Naive thymus-derived CD4-positive, alpha-beta T cell (primary cell): ENCODE results near the gene KCNH5. TPM values are rescaled to one million over a fixed set of nuclear protein-coding genes. Genes with fewer than 3 reads are reported as not detected.

Experiments used
- ATAC-seq: fragments of 150-1000 bp; cut with Tn5 transposase; 2 replicates; pipeline ENCODE4 v1.10.0; 2021; ENCODE audit warnings: mild to moderate bottlenecking, moderate library complexity
- CTCF ChIA-PET: fragments of 350-600 bp; sonication (Branson Sonifier 250); formaldehyde crosslinking; loops from one replicate; lab custom pipeline; 2021; ENCODE audit warnings: antibody characterized with exemption; lab: Charles Lee
- POLR2A ChIA-PET: fragments of 350-600 bp; sonication (Branson Sonifier 250); formaldehyde crosslinking; loops from one replicate; lab custom pipeline; 2021; ENCODE audit warnings: antibody characterized with exemption, inconsistent platforms; lab: Charles Lee
- DNase-seq, 9 donors: peaks; one replicate each; pipeline versions ENCODE4 v3.0.0 to v3.0.0-alpha.2; 2020 to 2022; ENCODE audit warnings: mixed read lengths in 1 of 9
- H3K27ac ChIP-seq: one replicate; pipeline ENCODE4 v1.7.0; 2013; ENCODE audit warnings: mild to moderate bottlenecking, low read depth, low read length, moderate library complexity
- H3K27me3 ChIP-seq, 2 donors: one replicate each; pipeline ENCODE4 v1.7.0; 2013; ENCODE audit warnings: low read length in 2 of 2, mild to moderate bottlenecking in 2 of 2, moderate library complexity in 2 of 2; ENCODE audit not compliant: control insufficient read depth in 2 of 2, insufficient read depth in 2 of 2
- H3K36me3 ChIP-seq, 3 experiments: 1 replicate in 2 of 3; 2 replicates in 1 of 3; pipeline ENCODE4 v1.7.0; 2013; ENCODE audit warnings: low read length in 3 of 3, mild to moderate bottlenecking in 3 of 3, moderate library complexity in 1 of 3; ENCODE audit not compliant: insufficient read depth in 3 of 3, control insufficient read depth in 2 of 3
- H3K4me1 ChIP-seq, 2 donors: one replicate each; pipeline ENCODE4 v1.7.0; 2013; ENCODE audit warnings: low read length in 2 of 2, mild to moderate bottlenecking in 2 of 2, moderate library complexity in 1 of 2; ENCODE audit not compliant: control insufficient read depth in 2 of 2, insufficient read depth in 2 of 2
- H3K4me3 ChIP-seq: 2 replicates; pipeline ENCODE4 v1.7.0; 2013; ENCODE audit warnings: mild to moderate bottlenecking, low read length
- H3K9me3 ChIP-seq, 3 experiments: 1 replicate in 2 of 3; 2 replicates in 1 of 3; pipeline ENCODE4 v1.7.0; 2013; ENCODE audit warnings: low read length in 3 of 3; ENCODE audit not compliant: control insufficient read depth in 2 of 3
- H3K27ac Mint-ChIP-seq, 9 donors: one replicate each; pipeline ENCODE4 v1.8.0; 2020 to 2022; ENCODE audit warnings: mixed read lengths in 9 of 9, mild to moderate bottlenecking in 8 of 9, moderate library complexity in 5 of 9, inconsistent platforms in 2 of 9
- H3K27me3 Mint-ChIP-seq, 5 donors: one replicate each; pipeline ENCODE4 v1.8.0; 2021 to 2022; ENCODE audit warnings: mixed read lengths in 5 of 5, mild to moderate bottlenecking in 1 of 5
- H3K36me3 Mint-ChIP-seq, 5 donors: one replicate each; pipeline ENCODE4 v1.8.0; 2020 to 2022; ENCODE audit warnings: mixed read lengths in 5 of 5, mild to moderate bottlenecking in 3 of 5, inconsistent platforms in 1 of 5
- H3K4me1 Mint-ChIP-seq, 7 donors: one replicate each; pipeline ENCODE4 v1.8.0; 2020 to 2022; ENCODE audit warnings: mixed read lengths in 7 of 7, mild to moderate bottlenecking in 3 of 7, inconsistent platforms in 1 of 7
- H3K4me3 Mint-ChIP-seq, 10 donors: one replicate each; pipeline ENCODE4 v1.8.0; 2020 to 2022; ENCODE audit warnings: mild to moderate bottlenecking in 10 of 10, mixed read lengths in 10 of 10, moderate library complexity in 6 of 10, inconsistent platforms in 2 of 10
- H3K9me3 Mint-ChIP-seq, 11 donors: one replicate each; pipeline ENCODE4 v1.8.0; 2020 to 2022; ENCODE audit warnings: mixed read lengths in 11 of 11, mild to moderate bottlenecking in 4 of 11, inconsistent platforms in 1 of 11, moderate library complexity in 1 of 11
- intact Hi-C, 2 donors: fragments of 100-400 bp; cut with micrococcal nuclease; formaldehyde crosslinking; loops; one replicate each; pipeline ENCODE4 v1.15.1; 2023
- polyA plus RNA-seq, 2 donors: library from polyadenylated mRNA; unstranded; fragments of 300-500 nt; fragmentation: Illumina TruSeq; gene quantifications; one replicate each; pipeline ENCODE4 v1.2.3, GENCODE V29; 2021
- total RNA-seq, 6 experiments: library from RNA in 5 of 6; stranded (reverse) in 5 of 6; gene quantifications; 1 replicate in 5 of 6; 2 replicates in 1 of 6; pipeline ENCODE4 v1.2.3 and lab custom pipeline; 2021 to 2026

KCNH5 gene
- total and polyA plus RNA-seq, 7 experiments from 2014 or later: not detected

DNA sequence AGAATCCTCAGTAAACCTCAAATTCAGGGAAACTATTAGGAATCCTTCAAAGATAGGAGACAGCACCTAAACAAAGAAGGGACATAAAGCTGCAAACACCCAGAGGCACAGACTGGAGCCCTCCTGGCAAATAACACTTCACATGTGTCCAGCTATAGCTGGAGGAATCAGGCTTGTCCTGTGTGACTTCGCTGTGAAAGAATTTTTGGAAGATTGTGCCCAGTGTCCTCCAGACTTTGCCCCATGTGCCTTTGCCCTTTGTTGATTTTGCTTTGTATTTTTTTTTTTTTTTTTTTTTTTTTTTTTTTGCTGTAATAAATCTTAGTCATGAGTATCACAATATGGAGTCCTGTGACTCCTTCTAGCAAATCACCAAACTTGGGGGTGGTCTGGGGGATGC lies 136.8 kb downstream of the KCNH5 start:
- no peaks in the 10 kb centered on the region for H3K4me1 Mint-ChIP-seq
- H3K4me1 ChIP-seq: no peaks in the 10 kb centered on the region
- H3K9me3 ChIP-seq: no peaks in the 10 kb centered on the region
- no peak overlapping the region for H3K4me3 Mint-ChIP-seq
- intact Hi-C loops: no loop called here
- ChIA-PET POLR2A (no interaction called here), CTCF (no interaction called here)
- no peaks in the 10 kb centered on the region for H3K36me3 Mint-ChIP-seq
- H3K27me3 ChIP-seq: no peaks in the 10 kb centered on the region
- no peak overlapping the region for H3K4me3 ChIP-seq
- DNase-seq (no peak), ATAC-seq (no peak)
- H3K36me3 ChIP-seq: no peaks in the 10 kb centered on the region
- H3K9me3 Mint-ChIP-seq: peaks cover 0 to 10% (median 3%) of the 10 kb centered on the region in 11 donors
- H3K27ac Mint-ChIP-seq: no peak overlapping the region
- peaks cover 0 to 4% (median 0%) of the 10 kb centered on the region in 5 donors for H3K27me3 Mint-ChIP-seq
- H3K27ac ChIP-seq: no peak overlapping the region

DNA sequence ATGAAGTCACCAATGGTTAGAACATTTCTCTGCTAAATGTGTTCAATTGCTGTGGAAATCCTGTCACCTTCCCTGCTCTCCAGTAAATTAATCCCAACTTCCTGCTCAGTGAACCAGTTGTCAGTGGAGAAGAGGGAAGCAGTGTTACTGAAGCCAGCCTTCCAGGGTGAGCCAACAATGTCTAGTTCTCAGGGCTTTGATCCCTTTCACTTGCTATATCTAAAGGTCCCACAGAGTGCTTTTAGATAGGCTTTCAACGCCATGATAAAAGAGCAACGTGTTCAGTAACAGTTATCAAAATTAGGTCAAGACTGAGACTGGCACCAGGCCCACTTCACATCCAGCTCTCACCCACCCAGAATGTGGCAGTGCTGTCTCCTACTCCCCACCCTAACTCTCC lies 139.7 kb downstream of the KCNH5 start:
- H3K27me3 ChIP-seq: no peaks in the 10 kb centered on the region
- no peaks in the 10 kb centered on the region for H3K36me3 ChIP-seq
- POLR2A ChIA-PET: no interaction called here
- peaks cover 0 to 4% (median 0%) of the 10 kb centered on the region in 5 donors for H3K27me3 Mint-ChIP-seq
- peaks cover 0 to 11% (median 5%) of the 10 kb centered on the region in 11 donors for H3K9me3 Mint-ChIP-seq
- H3K27ac Mint-ChIP-seq: no peak overlapping the region
- H3K4me3 Mint-ChIP-seq: no peak overlapping the region
- no peaks in the 10 kb centered on the region for H3K4me1 ChIP-seq
- CTCF ChIA-PET: no interaction called here
- intact Hi-C loops: no loop called here
- no peak overlapping the region for H3K4me3 ChIP-seq
- H3K36me3 Mint-ChIP-seq: no peaks in the 10 kb centered on the region
- no peak for DNase-seq
- no peaks in the 10 kb centered on the region for H3K9me3 ChIP-seq
- ATAC-seq: no peak
- no peaks in the 10 kb centered on the region for H3K4me1 Mint-ChIP-seq
- H3K27ac ChIP-seq: no peak overlapping the region

DNA sequence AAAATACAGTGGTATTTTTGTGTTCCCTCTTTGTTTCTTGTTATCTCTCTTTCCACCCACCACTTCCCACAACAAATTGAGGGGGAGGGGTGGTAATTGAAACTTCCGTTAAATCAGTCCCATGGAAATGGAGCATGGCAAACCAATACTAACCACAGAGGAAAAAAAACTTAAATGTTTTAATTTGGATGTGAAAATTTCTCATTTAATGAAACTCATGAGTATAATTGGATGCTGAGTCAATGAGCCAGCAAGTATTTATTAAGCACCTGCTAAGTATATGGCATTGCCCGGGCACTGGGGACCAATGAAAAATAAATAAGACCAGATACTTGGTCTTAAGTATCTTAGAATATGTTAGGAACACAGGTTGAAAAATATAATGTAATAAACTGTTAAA lies 147.5 kb downstream of the KCNH5 start:
- ChIA-PET POLR2A (no interaction called here), CTCF (no interaction called here)
- DNase-seq (no peak), ATAC-seq (no peak)
- intact Hi-C loops: no loop called here
- Mint-ChIP-seq H3K4me1 (no peaks in the 10 kb centered on the region), H3K27me3 (no peaks in the 10 kb centered on the region), H3K4me3 (no peak overlapping the region), H3K9me3 (peaks cover 0 to 5% (median 0%) of the 10 kb centered on the region in 11 donors), H3K36me3 (no peaks in the 10 kb centered on the region), H3K27ac (no peak overlapping the region)
- no peaks in the 10 kb centered on the region for H3K27me3 ChIP-seq
- no peaks in the 10 kb centered on the region for H3K4me1 ChIP-seq
- no peak overlapping the region for H3K27ac ChIP-seq
- no peaks in the 10 kb centered on the region for H3K36me3 ChIP-seq
- no peak overlapping the region for H3K4me3 ChIP-seq
- H3K9me3 ChIP-seq: no peaks in the 10 kb centered on the region

DNA sequence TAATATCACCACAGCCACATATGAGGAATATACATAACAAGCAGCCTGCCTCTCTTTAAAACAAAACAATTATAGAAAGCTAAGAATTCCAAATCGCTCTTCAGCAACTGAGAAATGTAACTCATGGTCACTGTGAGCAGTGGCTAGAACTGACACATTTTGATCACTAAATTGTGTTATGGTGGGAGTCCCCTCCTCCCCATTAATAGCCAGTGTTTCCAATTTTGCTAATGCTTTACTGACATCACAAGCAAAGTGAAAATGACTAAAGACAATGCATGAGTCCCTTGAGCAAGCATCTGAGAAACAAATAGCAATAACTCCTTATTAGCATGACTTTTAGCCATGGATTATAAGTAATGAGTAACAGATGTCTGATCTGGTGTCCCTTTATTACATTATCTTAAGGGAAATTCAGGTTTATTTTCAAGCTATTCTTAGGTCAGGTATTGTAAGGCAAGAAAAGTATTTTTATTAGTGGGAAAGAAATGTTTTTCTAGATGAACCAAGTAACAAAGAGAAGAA lies 148.3 kb downstream of the KCNH5 start:
- Mint-ChIP-seq H3K36me3 (no peaks in the 10 kb centered on the region), H3K4me1 (no peaks in the 10 kb centered on the region), H3K27me3 (no peaks in the 10 kb centered on the region), H3K27ac (no peak overlapping the region), H3K4me3 (no peak overlapping the region), H3K9me3 (peaks cover 0 to 3% (median 0%) of the 10 kb centered on the region in 11 donors)
- Histone ChIP-seq H3K9me3 (no peaks in the 10 kb centered on the region), H3K27me3 (no peaks in the 10 kb centered on the region), H3K27ac (no peak overlapping the region), H3K36me3 (no peaks in the 10 kb centered on the region), H3K4me3 (no peak overlapping the region), H3K4me1 (no peaks in the 10 kb centered on the region)
- ChIA-PET CTCF (no interaction called here), POLR2A (no interaction called here)
- intact Hi-C loops: no loop called here
- ATAC-seq: no peak
- no peak for DNase-seq

DNA sequence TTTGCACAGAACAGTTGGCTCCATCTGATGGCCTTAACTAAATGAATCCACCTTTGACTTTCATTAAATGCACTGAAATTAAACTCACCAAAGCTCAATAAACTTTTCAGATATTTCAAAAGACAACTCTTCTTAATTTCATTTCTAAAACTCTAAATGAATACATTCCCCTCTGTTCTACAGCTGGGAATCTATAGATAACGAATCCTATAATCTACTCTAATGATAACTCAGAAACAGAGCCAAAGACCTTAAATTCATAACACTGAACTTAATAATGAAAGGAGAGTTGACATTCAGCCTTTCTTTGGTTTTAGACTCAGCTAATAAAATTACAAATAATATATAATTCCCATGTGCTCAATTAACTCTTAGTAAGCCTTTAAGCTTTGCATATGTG lies 150.5 kb downstream of the KCNH5 start:
- POLR2A ChIA-PET: no interaction called here
- Histone ChIP-seq H3K4me3 (no peak overlapping the region), H3K9me3 (no peaks in the 10 kb centered on the region), H3K27ac (no peak overlapping the region), H3K27me3 (no peaks in the 10 kb centered on the region), H3K36me3 (no peaks in the 10 kb centered on the region), H3K4me1 (no peaks in the 10 kb centered on the region)
- no peak overlapping the region for H3K27ac Mint-ChIP-seq
- intact Hi-C loops: no loop called here
- no peak overlapping the region for H3K4me3 Mint-ChIP-seq
- no peak for ATAC-seq
- peaks cover 0 to 6% (median 0%) of the 10 kb centered on the region in 11 donors for H3K9me3 Mint-ChIP-seq
- DNase-seq: no peak
- no peaks in the 10 kb centered on the region for H3K36me3 Mint-ChIP-seq
- H3K4me1 Mint-ChIP-seq: no peaks in the 10 kb centered on the region
- CTCF ChIA-PET: no interaction called here
- H3K27me3 Mint-ChIP-seq: no peaks in the 10 kb centered on the region

DNA sequence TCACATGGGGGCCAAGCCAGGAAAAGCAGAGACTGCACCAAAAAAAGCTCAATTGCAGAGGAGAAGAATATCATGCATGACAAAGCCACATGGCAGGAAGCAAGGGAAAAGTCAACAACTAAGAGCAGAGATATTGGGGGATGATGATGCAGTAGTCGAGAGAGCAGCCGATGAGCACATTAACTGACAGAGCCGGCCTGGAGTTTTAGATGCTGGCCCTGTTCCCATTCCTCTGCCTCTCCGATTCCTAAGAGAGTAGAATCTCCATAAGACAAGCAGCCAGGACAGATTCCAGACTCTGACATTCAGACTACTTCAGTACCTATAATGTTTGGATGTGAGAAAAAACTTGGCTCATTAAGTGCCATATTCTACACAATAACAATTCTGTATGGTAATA lies 155.9 kb downstream of the KCNH5 start:
- peaks cover 0 to 10% (median 0%) of the 10 kb centered on the region in 11 donors for H3K9me3 Mint-ChIP-seq
- intact Hi-C loops: no loop called here
- H3K36me3 Mint-ChIP-seq: no peaks in the 10 kb centered on the region
- no peaks in the 10 kb centered on the region for H3K27me3 Mint-ChIP-seq
- no peak for ATAC-seq
- no peaks in the 10 kb centered on the region for H3K27me3 ChIP-seq
- H3K9me3 ChIP-seq: no peaks in the 10 kb centered on the region
- POLR2A ChIA-PET: no interaction called here
- no peak overlapping the region for H3K27ac Mint-ChIP-seq
- no peak for DNase-seq
- H3K36me3 ChIP-seq: no peaks in the 10 kb centered on the region
- H3K27ac ChIP-seq: no peak overlapping the region
- H3K4me3 ChIP-seq: no peak overlapping the region
- H3K4me1 Mint-ChIP-seq: no peaks in the 10 kb centered on the region
- H3K4me3 Mint-ChIP-seq: no peak overlapping the region
- H3K4me1 ChIP-seq: no peaks in the 10 kb centered on the region
- CTCF ChIA-PET: no interaction called here

DNA sequence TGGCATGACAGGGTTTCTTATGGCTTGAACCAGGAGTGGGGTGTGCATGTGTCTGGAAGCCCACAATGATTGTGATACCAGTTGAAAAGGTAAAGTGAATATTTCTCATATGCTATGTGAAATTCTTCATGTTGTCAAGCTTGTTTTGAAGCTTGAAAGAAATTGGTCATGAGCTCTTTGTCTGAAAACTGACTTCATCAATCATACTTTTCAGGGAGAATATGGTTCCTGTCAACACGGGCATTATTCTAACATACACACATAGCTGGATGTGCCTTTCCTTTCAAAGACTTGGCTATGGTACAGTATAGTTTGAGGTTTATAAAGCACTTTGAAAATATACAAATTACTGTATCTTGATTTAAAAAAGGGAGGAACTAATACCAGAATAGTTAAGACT lies 158.8 kb downstream of the KCNH5 start:
- ChIA-PET POLR2A (no interaction called here), CTCF (no interaction called here)
- no peaks in the 10 kb centered on the region for H3K9me3 ChIP-seq
- intact Hi-C loops: no loop called here
- DNase-seq: no peak
- H3K27ac ChIP-seq: no peak overlapping the region
- H3K36me3 ChIP-seq: no peaks in the 10 kb centered on the region
- Mint-ChIP-seq H3K27ac (no peak overlapping the region), H3K27me3 (no peaks in the 10 kb centered on the region), H3K4me1 (no peaks in the 10 kb centered on the region), H3K9me3 (peaks cover 0 to 10% (median 0%) of the 10 kb centered on the region in 11 donors), H3K36me3 (no peaks in the 10 kb centered on the region), H3K4me3 (no peak overlapping the region)
- H3K4me1 ChIP-seq: no peaks in the 10 kb centered on the region
- no peaks in the 10 kb centered on the region for H3K27me3 ChIP-seq
- no peak overlapping the region for H3K4me3 ChIP-seq
- no peak for ATAC-seq
